ENCODE measurements around the gene PEPD.

GRCh38 chr19:33484226-33484774, 37.3 kb downstream of the PEPD start:
- TF ChIP-seq CTCF (IDR thresholded peaks at IDR 0.05; ENCODE audit: poor library complexity): no peak
- no peak for TF ChIP-seq EZH2 (IDR thresholded peaks at IDR 0.05; ENCODE audit: borderline replicate concordance)
- no peak for TF ChIP-seq EZH2phosphoT487 (IDR thresholded peaks at IDR 0.05; ENCODE audit: low read depth, severe bottlenecking, unreplicated experiment)

Measured in hepatocyte (in vitro differentiated cells).